GM21515 (cell line): Measurements from ENCODE around the gene L3MBTL2.

Experiments used
- ATAC-seq: cut with Tn5 transposase; IDR thresholded peaks from one replicate; pipeline ENCODE4 v1.9.1; 2021; ENCODE audit not compliant: unreplicated experiment

L3MBTL2 gene

DNA sequence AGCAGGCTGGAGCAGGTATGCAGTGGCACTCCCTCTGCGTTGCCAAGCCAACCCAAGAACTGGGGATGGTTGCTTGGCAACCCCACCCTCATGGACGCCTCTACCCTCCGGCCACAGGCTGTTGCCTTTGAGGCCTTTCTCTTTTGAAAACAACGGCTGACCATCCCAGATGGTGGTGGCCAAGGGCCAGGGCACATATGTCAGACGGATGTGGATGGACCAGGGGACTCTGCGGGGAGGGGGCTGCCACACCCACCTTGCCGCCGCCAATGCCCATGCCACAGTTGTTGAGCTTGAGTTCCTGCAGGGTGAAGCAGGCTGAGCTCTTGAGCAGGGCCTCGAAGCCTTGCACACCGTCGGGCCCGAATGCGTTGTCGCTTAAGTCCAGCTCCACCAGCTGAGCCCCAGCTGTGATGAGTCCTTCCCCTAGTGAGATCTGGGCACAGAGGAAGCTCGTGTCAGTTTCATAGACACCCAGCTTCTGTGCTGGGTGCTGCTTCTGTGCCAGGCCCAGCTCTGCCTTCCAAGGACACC, 59.4 kb downstream of the L3MBTL2 start:
- ATAC-seq = no peak

DNA sequence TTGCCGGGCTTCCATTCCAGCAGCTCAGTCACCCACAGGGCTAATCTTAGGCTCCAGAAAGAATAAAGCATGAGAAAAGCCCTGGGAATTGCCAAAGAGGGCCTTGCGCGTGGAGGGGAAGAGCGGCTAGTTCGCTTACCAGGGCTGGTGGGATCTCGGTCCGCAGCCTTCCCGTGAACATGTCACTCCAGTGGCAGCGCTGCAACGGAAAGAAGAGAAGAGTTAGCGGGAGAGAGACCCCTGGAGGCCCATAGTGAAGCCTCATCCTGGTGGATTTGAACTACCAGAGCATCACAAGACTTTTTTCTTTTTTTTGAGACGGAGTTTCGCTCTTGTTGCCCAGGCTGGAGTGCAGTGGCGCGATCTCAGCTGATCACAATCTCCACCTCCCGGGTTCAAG, 62.8 kb downstream of the L3MBTL2 start:
- ATAC-seq = no peak

DNA sequence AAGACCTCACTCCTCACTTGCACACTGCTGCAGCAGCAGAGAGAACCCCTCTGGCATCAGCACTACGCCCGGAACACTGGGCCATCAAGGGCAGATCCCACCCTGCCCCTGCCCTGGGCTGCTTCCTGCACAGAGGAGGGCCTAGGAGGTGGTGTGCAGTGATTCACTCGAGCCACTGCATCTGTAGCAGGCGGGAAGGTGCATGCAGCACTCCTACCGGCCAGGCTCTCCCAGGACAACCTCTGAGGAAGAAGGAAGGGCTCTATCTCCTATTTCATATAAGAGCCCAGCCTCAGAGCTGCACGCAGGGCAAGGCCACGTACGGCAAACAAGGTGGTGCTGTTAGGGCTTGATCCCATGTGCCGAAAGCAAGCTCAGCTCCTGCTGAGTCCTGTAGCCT, 66.7 kb downstream of the L3MBTL2 start:
- no peak for ATAC-seq

GRCh38 chr22:41273128-41273527, 68.0 kb downstream of the L3MBTL2 start:
- ATAC-seq = no peak

DNA sequence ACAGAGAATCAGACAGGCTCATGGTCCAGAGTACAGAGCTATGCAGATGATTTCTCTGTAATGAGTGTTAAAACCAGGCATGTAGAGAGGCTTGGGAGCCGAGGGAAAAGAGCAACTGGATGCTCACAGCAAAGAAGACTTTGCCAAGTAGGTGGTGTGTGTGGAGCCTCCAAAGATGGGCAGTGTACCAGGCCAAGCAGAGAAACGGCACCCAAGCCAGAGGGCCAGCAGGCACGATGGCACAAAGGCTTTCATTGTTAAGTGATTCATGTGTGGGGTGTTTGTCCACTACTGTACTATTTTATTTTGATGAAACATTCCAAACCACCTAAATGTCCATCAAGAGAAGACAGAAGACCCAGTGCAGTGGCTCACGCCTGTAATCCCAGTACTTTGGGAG, 69.7 kb downstream of the L3MBTL2 start:
- ATAC-seq = no peak

GRCh38 chr22:41280065-41280464, 75.0 kb downstream of the L3MBTL2 start:
- ATAC-seq = no peak

DNA sequence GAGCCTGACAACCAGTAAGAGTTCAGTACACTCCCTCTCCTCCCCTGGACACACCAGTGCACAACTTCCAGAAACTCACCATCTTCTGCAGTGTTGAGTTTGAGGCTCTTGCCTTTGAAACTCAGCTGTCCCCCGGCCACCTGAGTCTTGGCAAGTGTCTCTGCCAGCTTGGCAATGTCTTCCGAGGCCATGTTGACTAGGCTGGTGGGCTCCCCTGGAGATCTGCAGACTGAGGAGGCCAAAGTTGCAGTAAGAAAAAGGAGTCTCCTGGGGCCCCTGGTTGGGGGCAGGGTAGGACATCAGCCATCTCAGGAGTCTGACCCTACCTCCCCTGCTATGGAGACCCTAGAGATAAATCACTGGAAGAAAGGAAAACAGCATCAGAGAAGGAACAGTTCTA, 75.7 kb downstream of the L3MBTL2 start:
- no peak for ATAC-seq
